ENCODE measurements around the gene PARVA.

Gene PARVA

DNA sequence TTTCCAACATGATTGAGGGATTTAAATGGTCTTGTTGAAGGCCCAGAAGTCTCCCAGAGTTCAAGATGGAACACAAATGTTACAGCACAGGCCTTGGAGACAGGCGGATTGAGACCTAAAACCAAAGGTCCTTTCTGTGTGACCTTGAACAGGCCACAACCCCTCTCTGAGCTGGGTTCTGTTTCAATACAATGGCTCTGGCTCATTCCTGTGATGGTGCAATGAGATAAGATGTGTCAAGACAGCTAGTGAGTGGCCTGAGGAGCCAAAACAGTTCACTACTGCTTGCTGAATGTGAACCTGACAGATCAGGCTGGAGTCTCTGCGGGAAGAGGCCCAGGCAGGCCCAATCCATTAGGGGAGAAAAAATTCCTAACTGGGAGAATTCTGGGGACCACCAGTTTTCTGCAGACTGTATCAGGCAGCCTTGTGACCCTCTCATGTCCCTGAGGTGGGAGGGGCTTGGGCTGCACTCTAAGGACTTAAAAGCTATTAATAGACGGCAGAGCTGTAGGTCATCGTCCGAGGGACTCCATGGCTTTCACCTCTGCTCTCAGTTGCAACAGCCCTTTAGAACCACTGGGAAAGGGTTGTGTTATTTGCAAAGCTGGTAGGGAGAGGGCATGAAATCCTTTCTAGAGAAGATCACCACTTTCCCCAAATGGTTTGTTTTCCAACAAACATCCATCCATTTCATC is 170.7 kb downstream of the PARVA start:
- TF ChIP-seq, protein P1, sequence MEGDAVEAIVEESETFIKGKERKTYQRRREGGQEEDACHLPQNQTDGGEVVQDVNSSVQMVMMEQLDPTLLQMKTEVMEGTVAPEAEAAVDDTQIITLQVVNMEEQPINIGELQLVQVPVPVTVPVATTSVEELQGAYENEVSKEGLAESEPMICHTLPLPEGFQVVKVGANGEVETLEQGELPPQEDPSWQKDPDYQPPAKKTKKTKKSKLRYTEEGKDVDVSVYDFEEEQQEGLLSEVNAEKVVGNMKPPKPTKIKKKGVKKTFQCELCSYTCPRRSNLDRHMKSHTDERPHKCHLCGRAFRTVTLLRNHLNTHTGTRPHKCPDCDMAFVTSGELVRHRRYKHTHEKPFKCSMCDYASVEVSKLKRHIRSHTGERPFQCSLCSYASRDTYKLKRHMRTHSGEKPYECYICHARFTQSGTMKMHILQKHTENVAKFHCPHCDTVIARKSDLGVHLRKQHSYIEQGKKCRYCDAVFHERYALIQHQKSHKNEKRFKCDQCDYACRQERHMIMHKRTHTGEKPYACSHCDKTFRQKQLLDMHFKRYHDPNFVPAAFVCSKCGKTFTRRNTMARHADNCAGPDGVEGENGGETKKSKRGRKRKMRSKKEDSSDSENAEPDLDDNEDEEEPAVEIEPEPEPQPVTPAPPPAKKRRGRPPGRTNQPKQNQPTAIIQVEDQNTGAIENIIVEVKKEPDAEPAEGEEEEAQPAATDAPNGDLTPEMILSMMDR (IDR thresholded peaks at IDR 0.05), result no peak

DNA sequence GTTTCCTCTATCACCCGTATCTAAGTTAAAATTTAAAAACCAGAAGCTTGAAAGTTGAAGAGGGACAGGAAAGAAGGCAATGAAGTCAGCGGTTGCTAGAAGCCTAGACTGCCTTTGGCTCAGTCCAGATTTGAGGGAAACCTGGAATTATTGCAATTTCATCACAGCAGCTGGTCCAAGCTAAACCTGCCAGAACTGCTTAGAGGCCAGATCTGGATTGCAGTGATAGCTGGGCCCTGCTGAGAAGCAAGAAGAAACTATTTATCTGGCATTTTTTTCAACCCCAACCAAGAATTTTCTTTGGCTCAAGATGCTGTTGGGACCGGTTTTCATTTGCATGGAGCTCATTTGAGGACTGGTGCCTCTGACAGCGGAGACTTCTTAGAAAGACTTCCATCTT is 175.3 kb downstream of the PARVA start:
- TF ChIP-seq, protein P1 (IDR thresholded peaks at IDR 0.05), result no peak

DNA sequence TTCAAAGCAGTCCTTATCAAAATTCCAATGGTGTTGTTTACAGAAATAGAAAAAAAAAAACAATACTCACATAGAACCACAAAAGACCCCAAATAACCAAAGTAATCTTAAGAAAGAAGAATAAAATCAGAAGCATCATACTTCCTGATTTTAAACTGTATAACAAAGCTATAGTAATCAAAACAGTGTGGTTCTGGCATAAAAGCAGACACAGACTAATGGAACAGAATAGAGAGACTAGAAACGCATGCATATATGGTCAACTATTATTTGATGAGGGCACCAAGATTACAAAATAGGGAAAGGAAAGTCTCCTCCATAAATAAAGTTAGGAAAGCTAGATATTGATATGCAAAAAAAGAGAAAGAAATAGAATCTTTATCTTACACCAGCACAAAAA is 176.8 kb downstream of the PARVA start:
- TF ChIP-seq, protein P1 (IDR thresholded peaks at IDR 0.05), result no peak

DNA sequence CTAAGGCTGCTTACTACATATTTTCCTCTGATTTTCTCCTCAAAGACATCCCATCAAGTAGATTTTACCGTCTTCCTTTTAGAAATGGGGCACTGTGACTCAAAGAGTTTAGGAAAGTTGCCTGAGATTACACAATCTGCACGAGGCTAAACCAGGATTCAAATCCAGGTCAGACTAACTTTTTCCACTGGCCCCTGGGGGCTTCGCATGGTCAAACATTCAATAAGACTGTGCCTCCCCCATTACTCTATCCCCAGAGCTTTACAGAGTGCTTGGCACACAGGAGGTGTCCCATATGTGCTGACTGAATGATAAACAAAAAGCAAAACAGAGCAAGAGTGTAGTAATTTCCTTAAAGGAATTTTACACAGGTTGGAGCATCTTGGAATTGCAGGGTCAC is 178.8 kb downstream of the PARVA start:
- TF ChIP-seq, protein P1 (IDR thresholded peaks at IDR 0.05), result no peak

DNA sequence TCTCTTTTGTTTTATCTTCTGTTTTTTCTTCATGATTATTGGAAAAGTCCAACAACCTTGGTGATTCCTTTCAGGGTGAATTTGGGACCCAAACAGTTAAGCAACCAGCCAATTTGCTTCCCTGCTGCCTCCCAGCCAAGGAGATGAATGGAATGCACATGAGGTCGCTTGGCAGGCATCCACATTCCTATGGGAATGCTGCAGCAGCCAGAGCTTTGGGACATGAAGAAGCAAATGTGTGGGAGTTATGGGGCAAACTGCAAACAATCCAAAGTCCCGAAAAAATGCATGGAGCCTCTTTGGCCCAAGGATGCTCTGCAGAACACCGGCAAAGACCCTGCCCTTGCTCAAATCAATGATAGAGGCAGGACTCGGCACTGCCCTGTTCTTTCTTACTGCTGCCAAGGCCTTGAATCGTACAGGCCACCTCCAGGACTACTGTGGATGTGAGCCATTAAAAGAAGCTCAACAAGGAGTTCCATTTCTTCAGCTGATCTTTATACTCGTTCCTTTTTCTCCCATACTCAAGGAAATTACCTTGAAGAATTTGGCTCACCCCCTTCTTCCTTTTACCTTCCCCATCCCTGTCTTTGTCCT is 179.5 kb downstream of the PARVA start:
- TF ChIP-seq, protein P1 (IDR thresholded peaks at IDR 0.05), result no peak

DNA sequence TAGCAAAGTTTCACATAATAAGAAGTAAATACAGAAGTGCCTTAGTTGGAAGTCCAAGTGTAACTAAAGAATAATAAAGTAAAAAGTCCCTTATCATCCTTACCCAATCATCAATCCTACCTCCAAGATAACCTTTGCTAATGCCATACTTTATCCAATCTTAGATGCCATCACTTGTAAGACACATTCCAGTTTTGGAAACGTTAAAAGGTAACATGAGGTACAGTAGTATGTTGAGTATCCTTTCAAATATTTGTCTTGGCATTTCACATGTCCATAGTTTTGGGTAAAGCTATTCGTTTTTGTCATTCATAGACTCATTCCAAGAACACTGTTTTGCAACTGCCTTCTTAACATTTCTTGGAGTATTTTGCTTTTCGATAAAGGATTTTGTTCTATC is 181.6 kb downstream of the PARVA start:
- TF ChIP-seq, protein P1 (IDR thresholded peaks at IDR 0.05), result no peak

DNA sequence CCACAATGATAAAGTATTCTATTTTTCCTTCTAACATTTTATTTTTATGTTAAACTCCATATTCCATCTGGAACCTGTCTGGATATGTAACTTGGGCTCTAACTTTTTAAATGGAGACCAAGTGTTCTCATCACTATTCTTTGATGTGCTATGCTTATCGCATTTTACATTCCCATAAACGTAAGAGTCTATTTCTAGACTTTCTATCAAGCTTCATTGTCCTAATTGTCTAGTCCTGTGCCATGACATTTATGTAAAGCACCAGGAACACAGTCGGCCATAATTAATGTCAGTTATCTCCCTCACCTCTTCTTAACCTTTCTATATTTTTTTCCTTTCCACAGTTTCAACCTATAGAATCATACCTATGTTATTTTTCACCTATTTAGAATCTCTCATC is 183.0 kb downstream of the PARVA start:
- TF ChIP-seq, protein P1 (IDR thresholded peaks at IDR 0.05), result no peak
